ENCODE results near the gene ATG2B. TPM values are rescaled to one million over a fixed set of nuclear protein-coding genes. Genes with fewer than 3 reads are reported as not detected.

ATG2B gene
- total and polyA plus RNA-seq, 10 of the 15 experiments (the other 5 are each of a cell fraction or from before 2014, with no cell fraction given) = 0.84 to 15.4 (median 9.9) TPM

DNA sequence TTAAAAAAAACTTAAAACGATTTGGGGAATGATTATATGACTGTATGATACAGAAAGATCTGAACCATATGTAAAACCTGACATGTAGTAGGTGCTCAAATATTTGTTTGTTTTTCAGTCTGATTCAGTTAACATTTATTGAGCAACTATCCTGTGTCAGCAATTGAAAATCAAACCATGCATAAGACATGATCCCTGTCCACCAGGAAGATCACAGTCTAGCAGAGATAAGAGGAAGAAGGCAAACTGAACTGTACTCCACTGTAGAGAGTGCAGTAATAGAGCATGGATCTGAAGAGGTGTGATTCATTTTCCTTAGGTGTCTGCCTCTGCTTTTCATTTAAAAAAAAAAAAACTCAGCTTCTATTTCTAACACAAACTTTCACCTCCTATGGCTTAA lies 20.9 kb upstream of the ATG2B start (continued):
- TF ChIP-seq, protein P1, sequence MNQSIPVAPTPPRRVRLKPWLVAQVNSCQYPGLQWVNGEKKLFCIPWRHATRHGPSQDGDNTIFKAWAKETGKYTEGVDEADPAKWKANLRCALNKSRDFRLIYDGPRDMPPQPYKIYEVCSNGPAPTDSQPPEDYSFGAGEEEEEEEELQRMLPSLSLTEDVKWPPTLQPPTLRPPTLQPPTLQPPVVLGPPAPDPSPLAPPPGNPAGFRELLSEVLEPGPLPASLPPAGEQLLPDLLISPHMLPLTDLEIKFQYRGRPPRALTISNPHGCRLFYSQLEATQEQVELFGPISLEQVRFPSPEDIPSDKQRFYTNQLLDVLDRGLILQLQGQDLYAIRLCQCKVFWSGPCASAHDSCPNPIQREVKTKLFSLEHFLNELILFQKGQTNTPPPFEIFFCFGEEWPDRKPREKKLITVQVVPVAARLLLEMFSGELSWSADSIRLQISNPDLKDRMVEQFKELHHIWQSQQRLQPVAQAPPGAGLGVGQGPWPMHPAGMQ (IDR thresholded peaks at IDR 0.05; ENCODE audit: borderline replicate concordance) = no peak
- TF ChIP-seq BACH1 (IDR thresholded peaks at IDR 0.05; ENCODE audit: borderline replicate concordance) (no peak), CBX5 (IDR thresholded peaks at IDR 0.05; ENCODE audit: low read depth) (no peak), ZNF217 (IDR thresholded peaks at IDR 0.05) (no peak), PAX8 (IDR thresholded peaks at IDR 0.05) (no peak), TCF3 (IDR thresholded peaks at IDR 0.05; ENCODE audit: borderline replicate concordance, insufficient read depth, low read depth, low read length) (no peak), NFXL1 (IDR thresholded peaks at IDR 0.05; ENCODE audit: borderline replicate concordance) (no peak), SMARCA5 (IDR thresholded peaks at IDR 0.05) (no peak), CHD4 (IDR thresholded peaks at IDR 0.05) (no peak), RB1 (IDR thresholded peaks at IDR 0.05; ENCODE audit: borderline replicate concordance) (no peak)

DNA sequence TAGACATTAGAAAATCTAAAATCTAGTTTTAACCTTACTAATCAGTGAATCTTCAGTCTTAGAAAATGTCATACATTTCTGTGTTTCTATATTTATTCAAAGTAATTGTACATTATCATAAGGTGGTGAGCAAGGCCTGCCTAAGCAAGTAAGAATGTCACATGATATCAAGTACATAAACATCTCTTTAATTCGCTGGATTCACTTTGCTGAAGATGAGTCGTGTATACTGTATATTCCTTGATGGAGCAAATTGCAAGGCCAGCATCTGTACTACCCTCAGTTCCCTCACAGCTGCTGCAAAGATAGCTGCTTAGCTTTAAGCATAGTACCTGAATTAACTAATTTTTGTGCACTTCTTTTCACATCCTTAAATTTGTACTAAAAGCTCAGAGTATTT lies 20.3 kb upstream of the ATG2B start:
- H3K9ac ChIP-seq (ENCODE audit: control insufficient read depth, insufficient read depth, low read length) = no peak overlapping the region
- DNase-seq (ENCODE audit: low read depth, low spot score) (no peak), ATAC-seq (no peak), FAIRE-seq (no peak)
- no peak overlapping the region for H3K4me3 ChIP-seq
- H3K36me3 ChIP-seq (ENCODE audit: control insufficient read depth in 2 of 2, insufficient read depth in 2 of 2, low read length in 1 of 2) = no peaks in the 10 kb centered on the region; a peak in 1 of 4 replicates
- intact Hi-C loops (cut with micrococcal nuclease; ENCODE audit: unreplicated experiment) = no loop called here
- H2AFZ ChIP-seq (ENCODE audit: control insufficient read depth, low read depth, low read length) = no peak overlapping the region
- no peaks in the 10 kb centered on the region for H3K27me3 ChIP-seq (replicated peaks in 1 of 2; ENCODE audit: control insufficient read depth in 2 of 2, insufficient read depth in 2 of 2, low read length in 1 of 2)
- H3K27ac ChIP-seq (ENCODE audit: control insufficient read depth, insufficient read depth) = no peak overlapping the region
- H3K4me1 ChIP-seq (ENCODE audit: control insufficient read depth, insufficient read depth, low read length) = peaks cover 4% of the 10 kb centered on the region; the same call in 1 of the 2 replicates
- 88% methylated on average over 2 of the region's 2 CpGs for WGBS (ENCODE audit: insufficient coverage, insufficient replicate concordance, low lambda C conversion rate, missing lambda C conversion rate)
- H3K79me2 ChIP-seq (ENCODE audit: control insufficient read depth, insufficient read depth, low read length) = no peaks in the 10 kb centered on the region
- TF ChIP-seq SRF (IDR thresholded peaks at IDR 0.05; ENCODE audit: low read depth in 2 of 2, low read length in 2 of 2) (no peak), EED (IDR thresholded peaks at IDR 0.05; ENCODE audit: low read depth) (no peak), TCF12 (IDR thresholded peaks at IDR 0.05; ENCODE audit: low read depth, low read length) (no peak), ZZZ3 (IDR thresholded peaks at IDR 0.05; ENCODE audit: control insufficient read depth, insufficient read length, low read depth) (no peak), NFYB (IDR thresholded peaks at IDR 0.05; ENCODE audit: insufficient read depth, low read depth, low read length) (no peak), RFX5 (IDR thresholded peaks at IDR 0.05; ENCODE audit: low read depth, low read length) (no peak)
- TF ChIP-seq, protein P2, sequence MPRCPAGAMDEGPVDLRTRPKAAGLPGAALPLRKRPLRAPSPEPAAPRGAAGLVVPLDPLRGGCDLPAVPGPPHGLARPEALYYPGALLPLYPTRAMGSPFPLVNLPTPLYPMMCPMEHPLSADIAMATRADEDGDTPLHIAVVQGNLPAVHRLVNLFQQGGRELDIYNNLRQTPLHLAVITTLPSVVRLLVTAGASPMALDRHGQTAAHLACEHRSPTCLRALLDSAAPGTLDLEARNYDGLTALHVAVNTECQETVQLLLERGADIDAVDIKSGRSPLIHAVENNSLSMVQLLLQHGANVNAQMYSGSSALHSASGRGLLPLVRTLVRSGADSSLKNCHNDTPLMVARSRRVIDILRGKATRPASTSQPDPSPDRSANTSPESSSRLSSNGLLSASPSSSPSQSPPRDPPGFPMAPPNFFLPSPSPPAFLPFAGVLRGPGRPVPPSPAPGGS (IDR thresholded peaks at IDR 0.05; ENCODE audit: borderline replicate concordance, insufficient read depth, low read depth, low read length, poor library complexity, severe bottlenecking) = peak; percentile 13
- TF ChIP-seq, protein P3, sequence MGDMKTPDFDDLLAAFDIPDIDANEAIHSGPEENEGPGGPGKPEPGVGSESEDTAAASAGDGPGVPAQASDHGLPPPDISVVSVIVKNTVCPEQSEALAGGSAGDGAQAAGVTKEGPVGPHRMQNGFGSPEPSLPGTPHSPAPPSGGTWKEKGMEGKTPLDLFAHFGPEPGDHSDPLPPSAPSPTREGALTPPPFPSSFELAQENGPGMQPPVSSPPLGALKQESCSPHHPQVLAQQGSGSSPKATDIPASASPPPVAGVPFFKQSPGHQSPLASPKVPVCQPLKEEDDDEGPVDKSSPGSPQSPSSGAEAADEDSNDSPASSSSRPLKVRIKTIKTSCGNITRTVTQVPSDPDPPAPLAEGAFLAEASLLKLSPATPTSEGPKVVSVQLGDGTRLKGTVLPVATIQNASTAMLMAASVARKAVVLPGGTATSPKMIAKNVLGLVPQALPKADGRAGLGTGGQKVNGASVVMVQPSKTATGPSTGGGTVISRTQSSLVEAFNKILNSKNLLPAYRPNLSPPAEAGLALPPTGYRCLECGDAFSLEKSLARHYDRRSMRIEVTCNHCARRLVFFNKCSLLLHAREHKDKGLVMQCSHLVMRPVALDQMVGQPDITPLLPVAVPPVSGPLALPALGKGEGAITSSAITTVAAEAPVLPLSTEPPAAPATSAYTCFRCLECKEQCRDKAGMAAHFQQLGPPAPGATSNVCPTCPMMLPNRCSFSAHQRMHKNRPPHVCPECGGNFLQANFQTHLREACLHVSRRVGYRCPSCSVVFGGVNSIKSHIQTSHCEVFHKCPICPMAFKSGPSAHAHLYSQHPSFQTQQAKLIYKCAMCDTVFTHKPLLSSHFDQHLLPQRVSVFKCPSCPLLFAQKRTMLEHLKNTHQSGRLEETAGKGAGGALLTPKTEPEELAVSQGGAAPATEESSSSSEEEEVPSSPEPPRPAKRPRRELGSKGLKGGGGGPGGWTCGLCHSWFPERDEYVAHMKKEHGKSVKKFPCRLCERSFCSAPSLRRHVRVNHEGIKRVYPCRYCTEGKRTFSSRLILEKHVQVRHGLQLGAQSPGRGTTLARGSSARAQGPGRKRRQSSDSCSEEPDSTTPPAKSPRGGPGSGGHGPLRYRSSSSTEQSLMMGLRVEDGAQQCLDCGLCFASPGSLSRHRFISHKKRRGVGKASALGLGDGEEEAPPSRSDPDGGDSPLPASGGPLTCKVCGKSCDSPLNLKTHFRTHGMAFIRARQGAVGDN (IDR thresholded peaks at IDR 0.05) = no peak
- SMC1A ChIA-PET (ENCODE audit: uncharacterized antibody, unreplicated experiment) = interaction anchor here (1.2 to 2.9 kb wide), 2 partner anchors 10 to 16 kb away, joined by 3 to 15 read pairs; no protein-coding TSS in a partner anchor
- no TSS peak for BruUV-seq (replicated peaks)
- RAD21 ChIA-PET (ENCODE audit: unreplicated experiment) = no interaction called here
- in situ Hi-C loops (cut with MboI) = no loop called here
- CTCF ChIA-PET = interaction anchor here (0.6 to 1.4 kb wide), 2 partner anchors 10 to 25 kb away, joined by 3 to 5 read pairs; no protein-coding TSS in a partner anchor
- no peaks in the 10 kb centered on the region for H4K20me1 ChIP-seq (ENCODE audit: control insufficient read depth, insufficient read depth)
- no peak overlapping the region for H3K4me2 ChIP-seq (ENCODE audit: control insufficient read depth, insufficient read depth)
- H3K9me3 ChIP-seq (replicated peaks; ENCODE audit: control insufficient read depth, insufficient read depth, low read length) = no peaks in the 10 kb centered on the region
- POLR2A ChIA-PET = interaction anchor here (1.1 to 1.7 kb wide), 2 partner anchors 12 to 21 kb away, joined by 3 to 7 read pairs; partner anchors contain the start of gene ATG2B
